Caco-2 (cell line): Measurements from ENCODE around the gene TMEM95. TPM values are rescaled to one million over a fixed set of nuclear protein-coding genes. Genes with fewer than 3 reads are reported as not detected.

ENCODE experiments used
- BruUV-seq: library from RNA; stranded (reverse); fragments of 400-500 nt; replicated peaks from 2 replicates; lab custom pipeline; 2021; lab: Mats Ljungman, UMichigan
- CTCF ChIA-PET: fragments of 300-600 bp; sonication (Branson Sonifier 250); formaldehyde crosslinking; loops from one replicate; lab custom pipeline; 2022; ENCODE audit warnings: antibody characterized with exemption; lab: Charles Lee
- POLR2A ChIA-PET: fragments of 300-600 bp; sonication (Branson Sonifier 250); formaldehyde crosslinking; loops from one replicate; lab custom pipeline; 2022; ENCODE audit warnings: antibody characterized with exemption; lab: Charles Lee
- DNase-seq, 2 experiments: peaks; one replicate each; pipeline versions ENCODE4 v3.0.0 to v3.0.0-alpha.2; 2020 to 2022
- H3K27me3 ChIP-seq: replicated peaks from 2 replicates; pipeline ENCODE4 v1.6.0; 2011; ENCODE audit warnings: low read length; ENCODE audit not compliant: control insufficient read depth, insufficient read depth
- H3K36me3 ChIP-seq: 2 replicates; pipeline ENCODE4 v1.5.1; 2011; ENCODE audit warnings: low read length; ENCODE audit not compliant: control insufficient read depth, insufficient read depth
- H3K4me1 ChIP-seq: fragments of 250-450 bp; sonication (Bioruptor Pico); 2 replicates; pipeline ENCODE4 v1.5.1; 2020; ENCODE audit warnings: mild to moderate bottlenecking
- H3K4me3 ChIP-seq: 2 replicates; pipeline ENCODE4 v1.5.1; 2011; ENCODE audit warnings: low read depth, mild to moderate bottlenecking, control low read depth, low read length
- H3K9me3 ChIP-seq: fragments of 250-450 bp; sonication (Bioruptor Pico); 2 replicates; pipeline ENCODE4 v1.5.1; 2020; ENCODE audit warnings: mild to moderate bottlenecking, moderate library complexity
- H3K27ac Mint-ChIP-seq: one replicate; pipeline ENCODE4 v1.8.0; 2022; ENCODE audit warnings: mixed read lengths; ENCODE audit not compliant: unreplicated experiment
- H3K27me3 Mint-ChIP-seq: one replicate; pipeline ENCODE4 v1.8.0; 2022; ENCODE audit warnings: mixed read lengths; ENCODE audit not compliant: insufficient read depth, unreplicated experiment
- H3K36me3 Mint-ChIP-seq: one replicate; pipeline ENCODE4 v1.8.0; 2022; ENCODE audit warnings: mild to moderate bottlenecking, mixed read lengths; ENCODE audit not compliant: insufficient read depth, unreplicated experiment
- H3K4me1 Mint-ChIP-seq: one replicate; pipeline ENCODE4 v1.8.0; 2022; ENCODE audit warnings: low read depth, mixed read lengths; ENCODE audit not compliant: unreplicated experiment
- H3K4me3 Mint-ChIP-seq: one replicate; pipeline ENCODE4 v1.8.0; 2022; ENCODE audit warnings: mild to moderate bottlenecking, moderate library complexity, mixed read lengths; ENCODE audit not compliant: unreplicated experiment
- H3K9me3 Mint-ChIP-seq: one replicate; pipeline ENCODE4 v1.8.0; 2022; ENCODE audit warnings: mixed read lengths; ENCODE audit not compliant: unreplicated experiment
- intact Hi-C: fragments of 100-400 bp; cut with micrococcal nuclease; formaldehyde crosslinking; loops from one replicate; pipeline ENCODE4 v1.10.0; 2022; ENCODE audit not compliant: unreplicated experiment
- total RNA-seq: library from RNA; stranded (reverse); gene quantifications from 2 replicates; pipeline ENCODE4 v1.2.3, GENCODE V29; 2022
- TF ChIP-seq, protein P1 (sequence below), 2 experiments: fragments of 200-600 bp in 1 of 2; IDR thresholded peaks; 1 replicate in 1 of 2; 2 replicates in 1 of 2; pipeline versions ENCODE4 v1.5.1 to v1.8.0; 2011 to 2022; ENCODE audit warnings: antibody characterized with exemption in 1 of 2, control low read depth in 1 of 2, inconsistent platforms in 1 of 2, low read depth in 1 of 2, low read length in 1 of 2, mild to moderate bottlenecking in 1 of 2, moderate library complexity in 1 of 2; ENCODE audit not compliant: insufficient read depth in 1 of 2, severe bottlenecking in 1 of 2, unreplicated experiment in 1 of 2

Gene TMEM95
- total RNA-seq, 1 experiment from 2014 or later, result not detected

DNA sequence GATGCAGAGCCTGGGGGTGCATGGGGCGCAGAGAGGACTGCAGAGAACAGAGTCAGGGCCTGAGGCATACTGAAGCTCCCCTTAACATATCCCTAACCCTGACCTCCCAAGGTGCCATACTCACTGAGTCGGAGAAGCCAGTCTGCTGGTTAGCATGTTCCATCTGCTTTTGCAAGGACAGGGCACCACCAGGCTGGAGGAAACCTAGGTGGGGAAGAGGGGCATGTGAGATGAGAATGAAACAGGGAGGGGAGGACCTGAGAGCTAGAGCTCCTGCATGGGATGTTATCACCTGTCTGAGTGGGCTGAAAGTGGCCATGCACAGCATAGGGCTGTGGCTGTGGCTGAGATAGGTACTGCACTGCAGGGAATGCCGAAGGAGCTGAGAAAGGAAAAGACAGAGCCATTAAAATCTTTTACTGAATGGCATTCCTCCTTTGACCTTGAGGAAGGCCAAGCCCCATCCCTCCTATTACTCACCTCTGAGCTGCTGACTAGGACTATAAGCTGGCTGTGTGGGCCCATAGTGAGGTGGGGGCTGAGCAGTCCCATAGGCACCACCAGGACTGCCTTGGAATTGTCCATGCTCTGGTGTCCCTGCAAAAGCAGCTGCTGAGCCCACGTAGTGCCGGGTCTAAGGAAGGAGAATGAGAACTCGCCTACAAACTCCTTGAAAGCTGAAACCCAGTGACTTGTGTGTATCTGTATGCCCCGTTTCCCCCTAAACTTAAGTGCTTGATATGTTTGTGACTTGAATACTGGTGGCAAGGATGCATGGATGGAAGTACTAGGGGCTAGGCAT, 41.7 kb upstream of the TMEM95 start:
- Mint-ChIP-seq H3K27me3 (no peaks in the 10 kb centered on the region), H3K4me1 (peaks cover 23% of the 10 kb centered on the region), H3K36me3 (peaks cover 66% of the 10 kb centered on the region), H3K9me3 (no peaks in the 10 kb centered on the region), H3K27ac (peak overlapping the region; percentile 21), H3K4me3 (peak overlapping the region; percentile 82)
- H3K9me3 ChIP-seq, result no peaks in the 10 kb centered on the region
- no TSS peak for BruUV-seq
- ChIA-PET POLR2A (interaction anchor here (1.0 to 1.1 kb wide), 2 partner anchors 16 to 30 kb away, joined by 3 to 7 read pairs; partner anchors contain the start of gene NEURL4), CTCF (interaction anchor here (0.9 kb wide), 1 partner anchor 17 kb away, joined by 3 read pairs; no protein-coding TSS in a partner anchor)
- peaks cover 4% of the 10 kb centered on the region; the same call in 1 of the 2 replicates for H3K4me1 ChIP-seq
- intact Hi-C loops, result no loop called here
- H3K4me3 ChIP-seq, result no peak overlapping the region; the same call in 1 of the 2 replicates
- TF ChIP-seq, protein P1, sequence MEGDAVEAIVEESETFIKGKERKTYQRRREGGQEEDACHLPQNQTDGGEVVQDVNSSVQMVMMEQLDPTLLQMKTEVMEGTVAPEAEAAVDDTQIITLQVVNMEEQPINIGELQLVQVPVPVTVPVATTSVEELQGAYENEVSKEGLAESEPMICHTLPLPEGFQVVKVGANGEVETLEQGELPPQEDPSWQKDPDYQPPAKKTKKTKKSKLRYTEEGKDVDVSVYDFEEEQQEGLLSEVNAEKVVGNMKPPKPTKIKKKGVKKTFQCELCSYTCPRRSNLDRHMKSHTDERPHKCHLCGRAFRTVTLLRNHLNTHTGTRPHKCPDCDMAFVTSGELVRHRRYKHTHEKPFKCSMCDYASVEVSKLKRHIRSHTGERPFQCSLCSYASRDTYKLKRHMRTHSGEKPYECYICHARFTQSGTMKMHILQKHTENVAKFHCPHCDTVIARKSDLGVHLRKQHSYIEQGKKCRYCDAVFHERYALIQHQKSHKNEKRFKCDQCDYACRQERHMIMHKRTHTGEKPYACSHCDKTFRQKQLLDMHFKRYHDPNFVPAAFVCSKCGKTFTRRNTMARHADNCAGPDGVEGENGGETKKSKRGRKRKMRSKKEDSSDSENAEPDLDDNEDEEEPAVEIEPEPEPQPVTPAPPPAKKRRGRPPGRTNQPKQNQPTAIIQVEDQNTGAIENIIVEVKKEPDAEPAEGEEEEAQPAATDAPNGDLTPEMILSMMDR (IDR thresholded peaks at IDR 0.05; ENCODE audit: insufficient read depth in 1 of 2, low read depth in 1 of 2, low read length in 1 of 2, severe bottlenecking in 1 of 2, unreplicated experiment in 1 of 2), result peak in 1 of 2 experiments; percentile 4
- DNase-seq, result no peak
- H3K36me3 ChIP-seq, result peaks cover 5% of the 10 kb centered on the region
- H3K27me3 ChIP-seq, result no peaks in the 10 kb centered on the region

DNA sequence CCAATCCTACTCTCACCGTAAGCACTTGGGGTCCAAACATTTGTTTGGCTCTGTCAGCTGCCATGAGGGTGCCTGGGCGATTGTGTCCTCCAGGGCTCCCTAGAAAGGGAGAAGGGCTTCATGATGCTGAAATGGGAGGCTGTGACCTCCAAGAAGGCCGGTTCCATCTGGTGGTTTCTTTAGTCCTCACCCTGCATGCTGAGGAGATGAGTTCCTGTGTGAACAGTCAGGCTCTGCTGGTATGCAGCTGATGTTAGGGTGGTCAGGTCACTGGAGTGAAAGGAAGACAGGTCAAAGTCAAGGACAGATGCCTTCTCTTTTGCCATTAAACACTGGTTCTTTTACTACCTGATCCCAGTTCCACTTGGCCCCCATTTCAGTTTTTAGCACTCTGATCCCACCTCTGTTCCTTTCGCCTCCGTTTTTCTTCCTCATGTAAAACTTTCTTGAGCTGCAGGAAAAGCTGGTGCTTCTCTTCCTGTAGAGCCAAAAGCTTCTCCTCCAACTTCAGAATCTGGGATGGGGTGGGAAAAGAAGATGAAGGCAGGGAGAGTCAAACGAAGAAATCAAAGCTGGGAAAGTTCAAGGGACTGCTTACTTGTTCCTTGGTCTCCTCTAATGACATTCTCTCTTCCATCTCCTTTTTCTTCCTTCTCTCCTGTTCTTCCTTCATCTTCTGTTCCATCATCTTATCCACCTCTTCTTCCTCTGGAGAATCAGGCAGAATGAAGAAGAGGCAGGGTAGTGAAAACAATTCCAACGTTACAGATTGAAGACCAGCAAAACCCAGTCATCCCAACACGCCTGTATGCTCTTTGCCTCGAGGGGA, 40.9 kb upstream of the TMEM95 start:
- Mint-ChIP-seq H3K9me3 (no peaks in the 10 kb centered on the region), H3K4me1 (peaks cover 23% of the 10 kb centered on the region), H3K27me3 (no peaks in the 10 kb centered on the region), H3K4me3 (peak overlapping the region; percentile 82), H3K27ac (peak overlapping the region; percentile 21), H3K36me3 (peaks cover 58% of the 10 kb centered on the region)
- Histone ChIP-seq H3K27me3 (no peaks in the 10 kb centered on the region), H3K4me1 (peaks cover 4% of the 10 kb centered on the region; the same call in 1 of the 2 replicates), H3K4me3 (peak overlapping the region; percentile 82), H3K36me3 (peaks cover 5% of the 10 kb centered on the region), H3K9me3 (no peaks in the 10 kb centered on the region)
- intact Hi-C loops, result loop anchor here (2.0 kb wide), 1 partner anchor 15 kb away; the partner anchor contains the start of gene NEURL4
- ChIA-PET POLR2A (interaction anchor here (0.6 to 1.1 kb wide), 2 partner anchors 15 to 31 kb away, joined by 3 to 7 read pairs (median 3); partner anchors contain the start of gene NEURL4), CTCF (interaction anchor here (0.9 kb wide), 1 partner anchor 16 kb away, joined by 3 read pairs; no protein-coding TSS in a partner anchor)
- TF ChIP-seq, protein P1 (IDR thresholded peaks at IDR 0.05; ENCODE audit: insufficient read depth in 1 of 2, low read depth in 1 of 2, low read length in 1 of 2, severe bottlenecking in 1 of 2, unreplicated experiment in 1 of 2), result no peak
- BruUV-seq, result TSS peak; percentile 76
- no peak for DNase-seq
